NCI-H2107 treated with DMSO at 0.1 percent for 48 hours (cell line): ENCODE measurements around the gene PTPRCAP.

ENCODE experiments used
- DNase-seq: peaks from one replicate; lab custom pipeline; 2025; ENCODE audit not compliant: unreplicated experiment; lab: John Stamatoyannopoulos, UW

The PTPRCAP gene

GRCh38 chr11:67397986-67398660 lies 39.4 kb downstream of the PTPRCAP start:
- no peak for DNase-seq

GRCh38 chr11:67397536-67397935 lies 39.9 kb downstream of the PTPRCAP start:
- no peak for DNase-seq

- no peak for DNase-seq
Measured at GRCh38 chr11:67396587-67397389, 40.7 kb downstream of the PTPRCAP start.

GRCh38 chr11:67396259-67396581 lies 41.3 kb downstream of the PTPRCAP start:
- DNase-seq, result no peak

GRCh38 chr11:67395555-67396258 lies 41.8 kb downstream of the PTPRCAP start:
- DNase-seq, result no peak

- DNase-seq, result no peak
Measured at GRCh38 chr11:67393990-67394389, 43.5 kb downstream of the PTPRCAP start.

- DNase-seq, result no peak
Measured at GRCh38 chr11:67393437-67393836, 44.0 kb downstream of the PTPRCAP start.

- DNase-seq, result no peak
Measured at GRCh38 chr11:67392183-67392715, 45.2 kb downstream of the PTPRCAP start.

GRCh38 chr11:67391304-67392182 lies 45.9 kb downstream of the PTPRCAP start, which contains the start of gene RAD9A:
Gene RAD9A, plus strand, starts transcription at chr11:67391986. Its CDS starts 59 bp downstream, at chr11:67392045.
- peak; percentile 47 for DNase-seq

- DNase-seq, result no peak
Measured at GRCh38 chr11:67390947-67391303, 46.6 kb downstream of the PTPRCAP start.

- no peak for DNase-seq
Measured at GRCh38 chr11:67389477-67389876, 48.0 kb downstream of the PTPRCAP start.

- DNase-seq, result no peak
Measured at GRCh38 chr11:67387518-67387917, 50.0 kb downstream of the PTPRCAP start.

GRCh38 chr11:67387069-67387468 lies 50.4 kb downstream of the PTPRCAP start:
- DNase-seq, result no peak
